HL-60 (cell line): ENCODE measurements around the gene DOCK8.

Experiments used
- DNase-seq, 2 experiments: peaks; one replicate each; pipeline ENCODE4 v3.0.0-alpha.2; 2010 to 2020; ENCODE audit warnings: low read depth in 1 of 2, low spot score in 1 of 2
- H3K27ac ChIP-seq: fragments of 250-450 bp; sonication (Bioruptor Pico); replicated peaks from 2 replicates; pipeline ENCODE4 v1.5.1; 2020; ENCODE audit warnings: mild to moderate bottlenecking, moderate library complexity
- H3K27me3 ChIP-seq: fragments of 250-450 bp; sonication (Bioruptor Pico); 2 replicates; pipeline ENCODE4 v1.5.1; 2021; ENCODE audit warnings: mild to moderate bottlenecking, moderate library complexity; ENCODE audit not compliant: insufficient read depth, poor library complexity, severe bottlenecking
- H3K4me3 ChIP-seq: replicated peaks from 2 replicates; pipeline ENCODE4 v1.5.1; 2011; ENCODE audit warnings: mild to moderate bottlenecking, control low read depth, low read length; ENCODE audit not compliant: insufficient read depth
- CTCF ChIP-seq: IDR thresholded peaks from one replicate; pipeline ENCODE4 v1.5.1; 2011; ENCODE audit warnings: low read length, control low read depth, inconsistent platforms; ENCODE audit not compliant: insufficient read depth
- GABPA ChIP-seq: IDR thresholded peaks from 2 replicates; pipeline ENCODE4 v1.6.1; 2012; ENCODE audit warnings: low read depth
- POLR2AphosphoS5 ChIP-seq: IDR thresholded peaks from 2 replicates; pipeline ENCODE4 v1.6.1; 2012; ENCODE audit warnings: low read depth
- REST ChIP-seq: IDR thresholded peaks from 2 replicates; pipeline ENCODE4 v1.6.1; 2012; ENCODE audit warnings: low read depth; ENCODE audit not compliant: insufficient replicate concordance
- SPI1 ChIP-seq: IDR thresholded peaks from 2 replicates; pipeline ENCODE4 v1.6.1; 2012; ENCODE audit warnings: low read depth, mild to moderate bottlenecking, borderline replicate concordance

The DOCK8 gene

GRCh38 chr9:286071-286740, 71.5 kb downstream of the DOCK8 start:
- Histone ChIP-seq H3K27ac (no peak overlapping the region), H3K27me3 (no peaks in the 10 kb centered on the region), H3K4me3 (no peak overlapping the region)
- no peak for DNase-seq
- TF ChIP-seq SPI1: no peak
- TF ChIP-seq GABPA: no peak
- no peak for TF ChIP-seq REST
- TF ChIP-seq POLR2AphosphoS5: no peak
- TF ChIP-seq CTCF: no peak

GRCh38 chr9:289121-289520, 74.5 kb downstream of the DOCK8 start:
- no peaks in the 10 kb centered on the region for H3K27me3 ChIP-seq
- TF ChIP-seq REST (no peak), POLR2AphosphoS5 (no peak), SPI1 (no peak), GABPA (no peak), CTCF (no peak)
- no peak for DNase-seq
- H3K27ac ChIP-seq: no peak overlapping the region
- no peak overlapping the region for H3K4me3 ChIP-seq

GRCh38 chr9:292915-293314, 78.2 kb downstream of the DOCK8 start:
- no peak overlapping the region for H3K4me3 ChIP-seq
- no peak for DNase-seq
- H3K27me3 ChIP-seq: no peaks in the 10 kb centered on the region
- no peak for TF ChIP-seq CTCF
- no peak for TF ChIP-seq GABPA
- no peak for TF ChIP-seq REST
- TF ChIP-seq SPI1: no peak
- no peak for TF ChIP-seq POLR2AphosphoS5
- no peak overlapping the region for H3K27ac ChIP-seq
